Gastroesophageal sphincter (tissue), 4 donors: Measurements from ENCODE around the gene ZNF775. TPM values are rescaled to one million over a fixed set of nuclear protein-coding genes. Genes with fewer than 3 reads are reported as not detected.

Experiments
- ATAC-seq: fragments of 150-250 bp; one replicate; pipeline ENCODE4 v1.9.1; 2016; ENCODE audit warnings: mild to moderate bottlenecking, moderate library complexity
- H3K27ac ChIP-seq, 4 donors: fragments of 200-600 bp; sonication (generic) in 3 of 4; 1 replicate in 3 of 4; 2 replicates in 1 of 4; pipeline ENCODE4 v1.5.1; 2016 to 2019
- H3K27me3 ChIP-seq: fragments of 200-600 bp; sonication (generic); one replicate; pipeline ENCODE4 v1.5.1; 2019
- H3K36me3 ChIP-seq, 2 donors: fragments of 200-600 bp; sonication (generic); one replicate each; pipeline ENCODE4 v1.5.1; 2019; ENCODE audit warnings: control low read depth in 1 of 2
- H3K4me1 ChIP-seq, 3 donors: fragments of 200-600 bp; sonication (generic); 1 replicate in 2 of 3; 2 replicates in 1 of 3; pipeline ENCODE4 v1.5.1; 2016 to 2019; ENCODE audit warnings: control low read depth in 2 of 3
- H3K4me3 ChIP-seq, 2 donors: fragments of 200-600 bp; sonication (generic); one replicate each; pipeline ENCODE4 v1.5.1; 2019; ENCODE audit warnings: mild to moderate bottlenecking in 1 of 2, moderate library complexity in 1 of 2
- H3K9me3 ChIP-seq, 3 donors: fragments of 200-600 bp; sonication (generic); one replicate each; pipeline ENCODE4 v1.5.1; 2017 to 2019; ENCODE audit warnings: control low read depth in 2 of 3
- EP300 ChIP-seq: sonication (generic); formaldehyde crosslinking; IDR thresholded peaks from one replicate; pipeline ENCODE4 v1.6.1; 2017; ENCODE audit warnings: antibody characterized with exemption, mild to moderate bottlenecking
- POLR2A ChIP-seq, 2 donors: fragments of 450-650 bp; IDR thresholded peaks; one replicate each; pipeline ENCODE4 v1.6.1; 2017; ENCODE audit warnings: antibody characterized with exemption in 2 of 2, mild to moderate bottlenecking in 2 of 2, moderate library complexity in 1 of 2
- POLR2AphosphoS5 ChIP-seq: sonication (generic); formaldehyde crosslinking; IDR thresholded peaks from one replicate; pipeline ENCODE4 v1.6.1; 2017; ENCODE audit warnings: antibody characterized with exemption
- WGBS, 2 donors: methylation state at CpG; one replicate each; pipeline ENCODE4 v1.1.5; 2018; ENCODE audit warnings: low coverage in 1 of 2; 5-methylcytosine and 5-hydroxymethylcytosine counted together
- total RNA-seq, 4 donors: library from RNA; depleted of rRNA; stranded (reverse); fragments of >200 nt; gene quantifications; one replicate each; pipeline ENCODE4 v1.1.0, GENCODE V29; 2016
- TF ChIP-seq, protein P1 (sequence below), 4 experiments: fragments of 200-600 bp in 2 of 4; fragments of 450-650 bp in 2 of 4; sonication (generic) in 1 of 4; IDR thresholded peaks; one replicate each; pipeline ENCODE4 v1.5.1; 2017 to 2019; ENCODE audit warnings: antibody characterized with exemption in 4 of 4, mild to moderate bottlenecking in 2 of 4, moderate library complexity in 2 of 4

The ZNF775 gene
- total RNA-seq, 4 donors from 2014 or later = 5.3 to 12.5 (median 10.5) TPM

DNA sequence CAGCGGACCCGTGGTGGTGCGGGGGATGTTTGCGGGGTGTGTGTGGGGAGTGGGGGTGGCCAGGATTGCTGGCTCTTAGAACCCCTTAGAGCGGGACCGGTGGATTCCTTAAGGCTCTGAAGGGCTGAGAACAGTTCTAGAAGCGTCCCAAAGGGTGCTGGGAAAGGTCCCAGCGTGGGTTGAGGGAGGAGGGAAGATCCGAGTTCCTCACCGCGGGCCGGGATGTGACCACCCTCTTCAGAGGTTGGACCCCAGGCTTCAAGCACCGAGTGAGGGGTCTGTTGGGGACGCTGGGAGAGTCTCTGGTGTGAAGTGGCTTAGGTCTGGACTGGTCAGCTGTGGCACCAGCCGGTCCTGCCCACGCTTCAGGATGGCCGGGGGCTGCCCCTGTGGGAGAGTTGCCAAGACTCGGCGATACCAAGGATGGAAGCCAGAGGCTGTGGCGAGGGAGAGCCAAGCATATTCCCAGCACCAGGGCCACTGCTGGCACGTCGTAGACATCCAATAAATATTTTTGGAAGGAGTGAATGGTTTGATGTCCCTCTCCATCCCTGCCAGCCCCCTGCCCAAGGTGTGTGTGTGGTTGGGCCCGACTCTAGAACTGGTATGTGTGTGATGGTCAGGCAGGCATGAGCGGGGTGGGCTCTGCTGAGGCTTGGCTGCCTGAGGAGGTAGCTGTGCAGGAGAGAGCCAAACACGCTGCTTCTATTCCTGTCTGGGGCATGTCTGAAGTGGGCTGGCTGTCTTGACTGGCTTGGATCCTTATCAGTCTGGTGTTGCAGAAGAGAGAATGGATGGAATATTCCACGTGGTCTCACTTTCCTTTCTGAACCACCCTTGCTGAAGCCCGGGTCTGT, 19.2 kb downstream of the ZNF775 start:
- no peak for ATAC-seq
- peaks cover 0 to 38% of the 10 kb centered on the region in 2 donors for H3K36me3 ChIP-seq
- WGBS, 2 donors = 84 to 85% methylated on average over 4 to 8 of the region's 27 CpGs
- H3K4me3 ChIP-seq = no peak overlapping the region
- peaks cover 0 to 10% (median 0%) of the 10 kb centered on the region in 3 donors for H3K4me1 ChIP-seq
- TF ChIP-seq POLR2A (IDR thresholded peaks at IDR 0.05) (no peak), EP300 (no peak), POLR2AphosphoS5 (no peak)
- TF ChIP-seq, protein P1, sequence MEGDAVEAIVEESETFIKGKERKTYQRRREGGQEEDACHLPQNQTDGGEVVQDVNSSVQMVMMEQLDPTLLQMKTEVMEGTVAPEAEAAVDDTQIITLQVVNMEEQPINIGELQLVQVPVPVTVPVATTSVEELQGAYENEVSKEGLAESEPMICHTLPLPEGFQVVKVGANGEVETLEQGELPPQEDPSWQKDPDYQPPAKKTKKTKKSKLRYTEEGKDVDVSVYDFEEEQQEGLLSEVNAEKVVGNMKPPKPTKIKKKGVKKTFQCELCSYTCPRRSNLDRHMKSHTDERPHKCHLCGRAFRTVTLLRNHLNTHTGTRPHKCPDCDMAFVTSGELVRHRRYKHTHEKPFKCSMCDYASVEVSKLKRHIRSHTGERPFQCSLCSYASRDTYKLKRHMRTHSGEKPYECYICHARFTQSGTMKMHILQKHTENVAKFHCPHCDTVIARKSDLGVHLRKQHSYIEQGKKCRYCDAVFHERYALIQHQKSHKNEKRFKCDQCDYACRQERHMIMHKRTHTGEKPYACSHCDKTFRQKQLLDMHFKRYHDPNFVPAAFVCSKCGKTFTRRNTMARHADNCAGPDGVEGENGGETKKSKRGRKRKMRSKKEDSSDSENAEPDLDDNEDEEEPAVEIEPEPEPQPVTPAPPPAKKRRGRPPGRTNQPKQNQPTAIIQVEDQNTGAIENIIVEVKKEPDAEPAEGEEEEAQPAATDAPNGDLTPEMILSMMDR (IDR thresholded peaks at IDR 0.05) = no peak
- no peaks in the 10 kb centered on the region for H3K9me3 ChIP-seq
- no peak overlapping the region for H3K27ac ChIP-seq
- no peaks in the 10 kb centered on the region for H3K27me3 ChIP-seq

DNA sequence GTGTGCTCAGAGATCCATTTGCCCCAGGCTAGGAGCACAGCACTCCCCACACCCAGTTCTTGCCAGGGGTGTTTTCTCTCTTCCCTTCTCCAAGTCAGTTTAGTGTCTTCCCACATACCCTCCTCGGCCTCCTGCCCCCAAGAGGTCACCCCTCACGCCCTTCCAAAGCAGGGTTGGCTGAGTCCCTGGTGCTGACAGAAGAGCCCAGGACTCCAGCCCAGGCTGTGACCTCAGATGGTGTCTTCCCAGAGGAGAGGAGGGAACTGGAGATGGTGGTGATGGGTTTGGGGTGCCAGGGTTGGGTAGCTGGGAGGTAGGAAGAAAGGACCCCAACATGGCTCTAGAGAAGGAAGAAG, 19.8 kb downstream of the ZNF775 start:
- no peak for ATAC-seq
- Histone ChIP-seq H3K9me3 (no peaks in the 10 kb centered on the region), H3K4me3 (no peak overlapping the region), H3K4me1 (peaks cover 0 to 16% (median 4%) of the 10 kb centered on the region in 3 donors), H3K27me3 (no peaks in the 10 kb centered on the region), H3K36me3 (peaks cover 0 to 38% of the 10 kb centered on the region in 2 donors), H3K27ac (no peak overlapping the region)
- TF ChIP-seq, protein P1 (IDR thresholded peaks at IDR 0.05) = no peak
- TF ChIP-seq POLR2A (IDR thresholded peaks at IDR 0.05) (no peak), POLR2AphosphoS5 (no peak), EP300 (no peak)
- no CpG with 5 or more reads among the region's 2 CpGs for WGBS, 2 donors

DNA sequence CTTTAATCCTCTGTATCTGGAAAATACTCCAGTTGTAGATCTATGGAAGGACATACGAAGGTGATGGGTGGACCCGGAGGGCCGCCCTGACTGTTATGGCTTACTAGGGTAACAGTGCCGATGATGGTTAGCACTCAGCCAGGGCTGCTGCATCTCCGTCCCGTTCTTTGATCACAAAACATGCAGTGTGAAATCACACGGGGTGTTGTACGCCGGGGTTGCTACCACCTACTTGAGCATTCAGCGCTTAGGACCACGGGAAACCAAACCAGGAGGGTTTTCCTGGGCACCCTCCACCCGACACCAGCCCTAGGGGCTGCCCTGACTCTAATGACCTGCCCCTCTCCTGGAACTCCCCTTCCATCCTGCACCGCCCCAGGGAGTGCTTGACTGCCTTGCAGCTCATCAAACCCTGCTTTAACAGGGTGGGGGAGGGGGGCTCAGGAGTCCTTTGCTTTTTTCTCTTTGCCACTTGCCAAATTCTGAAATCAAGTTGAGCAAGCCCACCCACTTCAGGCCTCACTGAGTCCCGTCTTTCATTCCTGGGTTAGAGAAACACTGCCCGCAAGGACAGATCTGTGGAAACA, 20.4 kb downstream of the ZNF775 start:
- no peak overlapping the region for H3K27ac ChIP-seq
- peaks cover 0 to 38% of the 10 kb centered on the region in 2 donors for H3K36me3 ChIP-seq
- WGBS, 2 donors = 70 to 82% methylated on average over 2 to 9 of the region's 15 CpGs
- no peaks in the 10 kb centered on the region for H3K9me3 ChIP-seq
- no peak for TF ChIP-seq POLR2AphosphoS5
- TF ChIP-seq POLR2A (IDR thresholded peaks at IDR 0.05) = no peak
- TF ChIP-seq, protein P1 (IDR thresholded peaks at IDR 0.05) = no peak
- no peak for TF ChIP-seq EP300
- no peaks in the 10 kb centered on the region for H3K27me3 ChIP-seq
- H3K4me1 ChIP-seq = peaks cover 0 to 21% (median 7%) of the 10 kb centered on the region in 3 donors
- no peak overlapping the region for H3K4me3 ChIP-seq
- ATAC-seq = no peak

DNA sequence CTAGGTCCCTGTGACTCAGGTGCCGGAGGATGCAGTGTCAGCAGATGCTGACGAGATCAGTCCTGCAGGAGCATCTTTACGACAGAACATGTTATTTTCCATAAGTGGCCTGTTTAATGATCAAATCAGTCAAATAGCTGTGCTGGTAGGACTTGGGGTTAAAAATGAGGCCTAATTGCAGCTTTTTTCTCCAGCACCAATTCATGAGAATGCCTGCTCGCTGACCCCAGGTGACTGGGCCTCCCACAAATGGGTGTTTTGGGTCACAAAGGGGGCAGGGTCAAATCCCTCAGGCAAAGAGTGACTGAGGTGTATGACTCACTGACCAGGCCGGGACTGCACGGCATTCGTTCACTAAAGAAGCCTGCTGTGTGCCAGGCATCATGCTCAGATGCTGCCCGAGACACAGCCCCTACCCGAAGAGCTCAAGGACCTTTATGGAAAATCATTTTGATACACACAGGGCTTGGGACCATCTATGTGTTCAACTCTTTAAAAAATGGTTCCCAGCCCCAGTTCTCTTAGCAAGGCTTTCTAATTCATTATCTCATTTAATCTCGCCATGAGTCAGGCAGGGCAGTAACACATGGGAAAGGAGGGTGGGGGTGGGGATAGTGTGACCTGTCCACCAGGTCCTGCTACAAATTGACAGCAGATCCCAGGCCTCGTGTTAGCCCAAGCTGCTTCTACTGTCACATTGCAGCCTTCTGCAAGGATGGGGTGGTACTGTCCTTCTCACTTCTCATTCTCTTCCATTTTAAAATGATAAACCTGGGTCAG, 21.1 kb downstream of the ZNF775 start:
- H3K4me3 ChIP-seq = no peak overlapping the region
- H3K9me3 ChIP-seq = no peaks in the 10 kb centered on the region
- peaks cover 0 to 18% (median 7%) of the 10 kb centered on the region in 3 donors for H3K4me1 ChIP-seq
- H3K27ac ChIP-seq = no peak overlapping the region
- 74 to 87% methylated on average over 4 to 11 of the region's 11 CpGs for WGBS, 2 donors
- peaks cover 0 to 38% of the 10 kb centered on the region in 2 donors for H3K36me3 ChIP-seq
- TF ChIP-seq POLR2A (IDR thresholded peaks at IDR 0.05) (no peak), POLR2AphosphoS5 (no peak), EP300 (no peak)
- TF ChIP-seq, protein P1 (IDR thresholded peaks at IDR 0.05) = no peak
- no peaks in the 10 kb centered on the region for H3K27me3 ChIP-seq
- no peak for ATAC-seq
